ENCODE measurements around the gene LRRC72.

The LRRC72 gene

DNA sequence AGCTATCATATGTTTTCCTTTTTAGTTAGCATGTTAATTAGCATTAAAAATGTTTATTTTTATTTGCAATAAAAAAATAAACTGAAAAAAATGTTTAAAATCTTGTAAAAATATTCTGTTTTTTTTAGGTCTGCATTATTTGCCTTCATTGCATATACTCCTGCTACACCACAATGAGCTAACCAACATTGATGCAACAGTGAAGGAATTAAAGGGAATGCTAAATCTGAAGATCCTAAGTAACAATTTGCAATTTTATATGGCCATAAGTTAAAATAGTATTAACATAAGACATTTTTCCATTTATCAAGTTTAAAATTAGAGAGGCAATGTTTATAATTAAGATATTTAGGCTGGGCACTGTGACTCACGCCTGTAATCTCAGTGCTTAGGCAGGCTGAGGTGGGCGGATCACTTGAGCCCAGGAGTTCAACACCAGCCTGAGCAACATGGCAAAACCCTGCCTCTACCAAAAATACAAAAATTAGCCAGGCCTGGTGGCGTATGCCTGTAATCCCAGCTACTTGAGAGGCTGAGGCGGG is 32.2 kb downstream of the LRRC72 start:
- TF ChIP-seq, protein P1, sequence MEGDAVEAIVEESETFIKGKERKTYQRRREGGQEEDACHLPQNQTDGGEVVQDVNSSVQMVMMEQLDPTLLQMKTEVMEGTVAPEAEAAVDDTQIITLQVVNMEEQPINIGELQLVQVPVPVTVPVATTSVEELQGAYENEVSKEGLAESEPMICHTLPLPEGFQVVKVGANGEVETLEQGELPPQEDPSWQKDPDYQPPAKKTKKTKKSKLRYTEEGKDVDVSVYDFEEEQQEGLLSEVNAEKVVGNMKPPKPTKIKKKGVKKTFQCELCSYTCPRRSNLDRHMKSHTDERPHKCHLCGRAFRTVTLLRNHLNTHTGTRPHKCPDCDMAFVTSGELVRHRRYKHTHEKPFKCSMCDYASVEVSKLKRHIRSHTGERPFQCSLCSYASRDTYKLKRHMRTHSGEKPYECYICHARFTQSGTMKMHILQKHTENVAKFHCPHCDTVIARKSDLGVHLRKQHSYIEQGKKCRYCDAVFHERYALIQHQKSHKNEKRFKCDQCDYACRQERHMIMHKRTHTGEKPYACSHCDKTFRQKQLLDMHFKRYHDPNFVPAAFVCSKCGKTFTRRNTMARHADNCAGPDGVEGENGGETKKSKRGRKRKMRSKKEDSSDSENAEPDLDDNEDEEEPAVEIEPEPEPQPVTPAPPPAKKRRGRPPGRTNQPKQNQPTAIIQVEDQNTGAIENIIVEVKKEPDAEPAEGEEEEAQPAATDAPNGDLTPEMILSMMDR (IDR thresholded peaks at IDR 0.05; ENCODE audit: insufficient read depth, low read depth, low read length, missing control alignments): no peak
- peak; percentile 23 for DNase-seq (ENCODE audit: low read depth)
- no peak overlapping the region for H3K4me3 ChIP-seq (ENCODE audit: low read length)

DNA sequence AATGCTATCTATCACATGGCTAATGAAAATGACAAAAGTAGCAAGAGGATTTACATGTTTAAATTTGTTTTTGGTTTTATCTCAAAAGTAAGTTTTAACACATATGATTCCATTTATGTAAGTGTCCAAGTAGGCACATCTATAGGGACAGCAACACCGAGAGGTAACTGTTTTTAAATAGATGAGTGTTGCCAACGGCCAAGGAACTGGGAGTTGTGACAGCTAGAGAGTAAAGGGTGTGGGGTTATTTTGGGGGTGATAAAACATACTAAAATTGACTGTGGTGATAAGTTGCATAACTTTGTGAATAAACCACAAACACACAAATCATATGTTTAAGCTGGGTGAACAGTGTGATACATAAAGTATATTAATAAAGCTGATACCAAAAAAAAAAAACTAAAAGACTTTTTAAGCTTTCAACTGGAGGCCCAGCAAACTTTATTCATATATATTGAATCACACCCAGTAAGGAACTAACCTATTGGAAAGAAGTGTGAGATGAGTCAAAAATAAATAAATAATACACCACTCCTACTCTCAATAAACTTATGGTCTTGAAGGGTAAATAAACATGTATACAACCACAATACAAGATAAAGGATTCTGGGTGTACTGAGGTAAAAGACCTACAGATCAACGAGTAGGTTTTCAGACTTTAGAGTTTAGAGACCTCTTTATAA is 33.0 kb downstream of the LRRC72 start:
- H3K4me3 ChIP-seq (ENCODE audit: low read length): no peak overlapping the region
- DNase-seq (ENCODE audit: low read depth): peak; percentile 4
- TF ChIP-seq, protein P1 (IDR thresholded peaks at IDR 0.05; ENCODE audit: insufficient read depth, low read depth, low read length, missing control alignments): no peak

DNA sequence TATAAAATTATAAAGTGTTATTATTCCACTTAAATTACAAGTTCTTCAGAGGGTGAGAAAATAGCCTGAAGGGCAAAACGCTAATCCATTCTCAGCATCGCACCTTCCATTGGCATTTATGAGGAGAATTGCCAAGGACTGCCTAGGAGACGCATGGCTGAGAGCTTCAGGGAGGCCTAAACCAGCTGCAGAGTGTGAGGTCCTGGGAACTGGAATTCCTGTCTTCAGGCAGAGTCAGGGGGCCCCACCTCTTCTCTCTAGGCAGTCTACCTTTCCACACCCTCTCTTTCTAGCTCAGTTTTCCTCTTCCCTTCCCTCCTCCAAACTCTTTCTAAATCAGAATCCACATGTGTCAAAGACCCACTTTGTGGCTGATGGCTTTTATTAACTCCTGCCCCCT is 35.3 kb downstream of the LRRC72 start:
- TF ChIP-seq, protein P1 (IDR thresholded peaks at IDR 0.05; ENCODE audit: insufficient read depth, low read depth, low read length, missing control alignments): no peak
- no peak overlapping the region for H3K4me3 ChIP-seq (ENCODE audit: low read length)
- no peak for DNase-seq (ENCODE audit: low read depth)

DNA sequence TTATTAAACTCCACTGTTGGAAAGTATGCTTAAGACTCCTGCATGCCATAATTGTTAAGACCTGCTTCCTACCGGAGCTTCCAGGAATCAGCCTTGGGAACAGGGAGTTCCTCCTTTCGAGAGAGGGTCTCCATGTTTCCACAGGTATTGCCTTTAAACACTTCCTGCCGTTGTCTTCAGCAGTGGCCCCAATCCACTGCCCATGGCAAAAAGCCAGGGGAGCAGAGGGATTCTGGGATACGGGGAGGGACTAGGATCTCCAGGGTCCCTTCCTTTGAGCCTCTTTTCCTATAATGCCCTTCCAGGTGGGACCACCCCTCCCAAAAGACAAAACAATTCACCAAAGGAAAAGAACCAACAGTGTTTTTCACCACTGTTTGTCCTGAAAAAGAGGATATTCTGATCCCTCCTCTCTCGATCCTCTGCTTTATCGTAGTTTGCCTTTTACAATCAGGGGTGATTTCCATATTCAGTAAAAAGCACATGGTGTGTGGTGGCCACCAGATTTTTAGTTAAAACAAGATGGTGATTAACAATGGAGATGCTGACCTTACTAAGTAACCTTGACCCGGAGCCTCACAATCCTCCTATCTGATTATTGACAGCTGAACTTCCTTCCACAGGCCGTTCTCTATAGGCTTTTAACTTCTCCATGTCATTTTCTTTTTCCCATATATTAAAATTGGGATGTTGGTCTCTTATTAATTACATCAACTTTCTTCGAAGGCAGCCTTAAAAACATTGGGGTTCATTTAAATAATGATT is 36.0 kb downstream of the LRRC72 start:
- no peak overlapping the region for H3K4me3 ChIP-seq (ENCODE audit: low read length)
- TF ChIP-seq, protein P1 (IDR thresholded peaks at IDR 0.05; ENCODE audit: insufficient read depth, low read depth, low read length, missing control alignments): no peak
- DNase-seq (ENCODE audit: low read depth): no peak

DNA sequence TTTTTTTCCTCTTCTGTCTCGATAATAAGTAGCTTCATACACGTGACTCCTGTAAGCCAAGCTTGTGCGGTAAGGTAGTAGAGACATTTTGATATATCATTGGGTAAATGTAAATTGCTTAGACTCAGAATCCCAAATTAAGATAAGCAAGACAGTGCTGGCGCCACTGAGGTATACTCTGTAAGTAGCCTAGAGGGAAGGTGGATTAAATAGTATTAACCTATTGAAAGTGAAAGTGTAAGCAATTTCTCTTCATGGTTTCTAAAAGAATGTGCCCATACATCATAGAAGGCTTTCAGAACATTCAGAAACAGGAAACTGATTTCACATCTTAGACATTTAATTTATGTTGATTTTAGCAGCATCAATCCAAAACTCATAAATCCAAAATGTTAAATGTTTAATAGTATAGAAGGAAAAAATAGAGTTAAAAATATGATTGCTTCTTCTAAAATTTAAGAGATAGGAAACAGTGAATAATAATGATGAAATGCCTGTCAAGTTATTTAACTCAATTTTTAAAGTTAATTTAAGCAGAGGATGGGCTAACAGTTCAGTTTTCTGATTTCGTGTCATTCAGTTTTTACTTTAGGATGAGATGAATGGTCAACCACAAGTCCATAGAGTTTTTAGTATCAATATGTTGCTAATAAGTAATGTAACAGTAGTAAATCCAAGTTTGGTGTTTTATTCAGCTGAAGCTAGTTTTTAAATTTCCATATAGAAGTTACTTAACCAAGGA is 36.8 kb downstream of the LRRC72 start:
- no peak overlapping the region for H3K4me3 ChIP-seq (ENCODE audit: low read length)

DNA sequence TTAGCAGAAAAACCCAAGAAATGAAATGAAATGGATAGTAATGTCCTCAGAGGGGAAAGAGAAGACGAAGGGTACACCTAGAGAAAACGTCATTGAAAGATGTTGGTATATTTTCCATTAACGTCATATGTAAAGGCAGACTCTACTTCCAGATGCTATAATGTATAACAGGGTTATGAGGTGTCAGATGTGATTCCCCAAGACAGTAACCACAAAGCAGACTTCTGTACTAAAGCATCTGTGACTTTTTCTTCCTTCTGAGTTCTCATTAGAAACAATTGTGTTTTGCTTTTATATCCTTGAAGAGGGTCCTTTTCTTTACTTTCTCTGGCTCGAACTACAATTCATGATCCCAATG is 37.4 kb downstream of the LRRC72 start:
- TF ChIP-seq, protein P1 (IDR thresholded peaks at IDR 0.05; ENCODE audit: insufficient read depth, low read depth, low read length, missing control alignments): no peak
- DNase-seq (ENCODE audit: low read depth): no peak
- no peak overlapping the region for H3K4me3 ChIP-seq (ENCODE audit: low read length)

More for the DNA sequence above, 36.8 kb downstream of the LRRC72 start:
- no peak for DNase-seq (ENCODE audit: low read depth)
- TF ChIP-seq, protein P1 (IDR thresholded peaks at IDR 0.05; ENCODE audit: insufficient read depth, low read depth, low read length, missing control alignments): no peak
